GM12892 (cell line): ENCODE measurements around the gene TUBGCP2.

Source experiments
- POLR2A ChIP-seq: IDR thresholded peaks from 2 replicates; pipeline ENCODE4 v1.6.1; 2011; ENCODE audit warnings: low read depth, low read length, control low read depth
- POLR2AphosphoS5 ChIP-seq: IDR thresholded peaks from 2 replicates; pipeline ENCODE4 v1.6.1; 2011; ENCODE audit warnings: low read depth, low read length, control low read depth

DNA sequence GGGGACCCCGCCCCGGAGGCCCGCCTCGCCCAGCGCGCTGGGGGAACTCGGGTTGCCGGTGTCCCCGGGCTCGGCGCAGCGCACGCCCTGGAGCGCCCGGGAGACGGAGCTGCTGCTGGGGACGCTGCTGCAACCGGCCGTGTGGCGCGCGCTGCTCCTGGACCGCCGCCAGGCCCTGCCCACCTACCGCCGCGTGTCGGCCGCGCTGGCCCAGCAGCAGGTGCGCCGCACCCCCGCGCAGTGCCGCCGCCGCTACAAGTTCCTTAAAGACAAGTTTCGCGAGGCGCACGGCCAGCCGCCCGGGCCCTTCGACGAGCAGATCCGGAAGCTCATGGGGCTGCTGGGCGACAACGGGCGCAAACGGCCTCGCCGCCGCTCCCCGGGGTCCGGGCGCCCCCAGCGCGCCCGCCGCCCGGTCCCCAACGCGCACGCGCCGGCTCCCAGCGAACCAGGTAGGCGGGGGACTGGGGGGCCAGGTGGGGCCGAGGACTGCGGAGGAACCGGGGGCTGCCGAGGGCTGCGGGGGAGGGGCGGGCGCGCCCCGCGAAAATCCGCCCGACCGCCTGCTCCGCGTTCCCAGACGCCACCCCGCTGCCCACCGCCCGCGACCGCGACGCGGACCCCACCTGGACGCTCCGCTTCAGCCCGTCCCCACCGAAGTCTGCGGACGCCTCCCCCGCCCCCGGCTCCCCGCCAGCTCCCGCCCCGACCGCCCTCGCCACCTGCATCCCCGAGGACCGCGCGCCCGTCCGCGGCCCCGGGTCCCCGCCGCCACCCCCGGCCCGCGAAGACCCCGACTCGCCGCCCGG lies 78.1 kb downstream of the TUBGCP2 start:
- TF ChIP-seq POLR2A (no peak), POLR2AphosphoS5 (no peak)
